Upper lobe of left lung (tissue), 6 donors: ENCODE data around the gene TMEM171. TPM values are rescaled to one million over a fixed set of nuclear protein-coding genes. Genes with fewer than 3 reads are reported as not detected.

Experiments used
- ATAC-seq, 2 donors: fragments of 200-7000 bp; cut with Tn5 transposase; one replicate each; pipeline ENCODE4 v1.9.1; 2022; ENCODE audit warnings: mild to moderate bottlenecking in 2 of 2, moderate library complexity in 2 of 2; ENCODE audit not compliant: low FRiP score in 2 of 2
- DNase-seq, 2 donors: peaks; one replicate each; pipeline ENCODE4 v3.0.0-alpha.2; 2019 to 2020
- H3K27ac ChIP-seq, 4 donors: fragments of 200-600 bp; sonication (generic); one replicate each; pipeline ENCODE4 v1.5.1; 2016 to 2019
- H3K27me3 ChIP-seq, 4 donors: fragments of 200-600 bp; sonication (generic); one replicate each; pipeline ENCODE4 v1.5.1; 2017 to 2019
- H3K36me3 ChIP-seq, 4 donors: fragments of 200-600 bp; sonication (generic); one replicate each; pipeline ENCODE4 v1.5.1; 2016 to 2019
- H3K4me1 ChIP-seq, 4 donors: fragments of 200-600 bp; sonication (generic); one replicate each; pipeline ENCODE4 v1.5.1; 2018 to 2019
- H3K4me3 ChIP-seq, 4 donors: fragments of 200-600 bp; sonication (generic); one replicate each; pipeline ENCODE4 v1.5.1; 2017 to 2019; ENCODE audit warnings: mild to moderate bottlenecking in 2 of 4, moderate library complexity in 1 of 4
- H3K9me3 ChIP-seq, 4 donors: fragments of 200-600 bp; sonication (generic); one replicate each; pipeline ENCODE4 v1.5.1; 2018 to 2019
- CTCF ChIP-seq, 6 experiments: fragments of 450-650 bp in 4 of 6; fragments of 200-600 bp in 2 of 6; sonication (generic) in 2 of 6; IDR thresholded peaks; one replicate each; pipeline ENCODE4 v1.5.1; 2016 to 2019; ENCODE audit warnings: antibody characterized with exemption in 6 of 6
- EP300 ChIP-seq, 4 donors: sonication (generic); formaldehyde crosslinking; IDR thresholded peaks; one replicate each; pipeline ENCODE4 v1.5.1; 2017; ENCODE audit warnings: antibody characterized with exemption in 4 of 4, control low read depth in 2 of 4
- POLR2A ChIP-seq, 4 donors: fragments of 450-650 bp; IDR thresholded peaks; one replicate each; pipeline ENCODE4 v1.5.1; 2016 to 2017; ENCODE audit warnings: antibody characterized with exemption in 4 of 4, mild to moderate bottlenecking in 2 of 4
- POLR2AphosphoS5 ChIP-seq, 2 donors: sonication (generic); formaldehyde crosslinking; IDR thresholded peaks; one replicate each; pipeline ENCODE4 v1.5.1; 2017; ENCODE audit warnings: antibody characterized with exemption in 2 of 2
- WGBS, 2 donors: methylation state at CpG; one replicate each; pipeline ENCODE4 v1.1.5; 2017 to 2018; 5-methylcytosine and 5-hydroxymethylcytosine counted together
- total RNA-seq, 6 donors: library from RNA; depleted of rRNA in 4 of 6; stranded (reverse); fragments of >200 nt in 4 of 6; gene quantifications; one replicate each; pipeline versions ENCODE4 v1.1.0 to v1.2.1, GENCODE V29; 2016 to 2021
- donor health status: DM: no; HTN: no; CAD: no; lungs with moderate emphysema.
- donor health status: DM: no; HTN: yes; CAD: no; lungs with severe emphysema.

TMEM171 gene
- total RNA-seq, 6 donors from 2014 or later, result 0.34 to 0.57 TPM; not detected in 4

- ATAC-seq, result no peak
- WGBS, 2 donors, result 86 to 89% methylated on average over 5 of the region's 5 CpGs
- Histone ChIP-seq H3K9me3 (no peaks in the 10 kb centered on the region), H3K4me1 (no peaks in the 10 kb centered on the region), H3K36me3 (no peaks in the 10 kb centered on the region), H3K4me3 (no peak overlapping the region), H3K27me3 (no peaks in the 10 kb centered on the region), H3K27ac (no peak overlapping the region)
- TF ChIP-seq CTCF (IDR thresholded peaks at IDR 0.05) (no peak), POLR2A (IDR thresholded peaks at IDR 0.05) (no peak), EP300 (IDR thresholded peaks at IDR 0.05) (no peak), POLR2AphosphoS5 (IDR thresholded peaks at IDR 0.05) (no peak)
- DNase-seq, result no peak
These were observed 57.9 kb downstream of the TMEM171 start for GRCh38 chr5:73178265-73178664.

- no peaks in the 10 kb centered on the region for H3K27me3 ChIP-seq
- ATAC-seq (no peak), DNase-seq (no peak)
- 49 to 52% methylated on average over 3 of the region's 3 CpGs for WGBS, 2 donors
- no peaks in the 10 kb centered on the region for H3K36me3 ChIP-seq
- no peak overlapping the region for H3K27ac ChIP-seq
- TF ChIP-seq POLR2AphosphoS5 (IDR thresholded peaks at IDR 0.05), result no peak
- no peak for TF ChIP-seq POLR2A (IDR thresholded peaks at IDR 0.05)
- TF ChIP-seq EP300 (IDR thresholded peaks at IDR 0.05), result no peak
- H3K9me3 ChIP-seq, result peaks cover 0 to 5% (median 2%) of the 10 kb centered on the region in 4 donors
- H3K4me3 ChIP-seq, result no peak overlapping the region
- H3K4me1 ChIP-seq, result no peaks in the 10 kb centered on the region
These were observed 59.4 kb downstream of the TMEM171 start for GRCh38 chr5:73179730-73180129.

GRCh38 chr5:73180566-73180965, 60.2 kb downstream of the TMEM171 start:
- TF ChIP-seq CTCF (IDR thresholded peaks at IDR 0.05) (no peak), EP300 (IDR thresholded peaks at IDR 0.05) (no peak), POLR2AphosphoS5 (IDR thresholded peaks at IDR 0.05) (no peak), POLR2A (IDR thresholded peaks at IDR 0.05) (no peak)
- no peak overlapping the region for H3K4me3 ChIP-seq
- peaks cover 0 to 5% (median 2%) of the 10 kb centered on the region in 4 donors for H3K9me3 ChIP-seq
- ATAC-seq, result no peak
- H3K27me3 ChIP-seq, result no peaks in the 10 kb centered on the region
- H3K27ac ChIP-seq, result no peak overlapping the region
- no peaks in the 10 kb centered on the region for H3K4me1 ChIP-seq
- DNase-seq, result no peak
- no peaks in the 10 kb centered on the region for H3K36me3 ChIP-seq

Other genes starting within 250 kb of the TMEM171 start
- gene FCHO2, start 164.5 kb upstream of the TMEM171 start, total RNA-seq, result 10 to 100 TPM; 37.6 to 99.5 (median 79.7) TPM
- gene TMEM174, start 52.6 kb downstream of the TMEM171 start, total RNA-seq, result not detected